Prostate gland (tissue), 2 donors: Measurements from ENCODE around the gene CDC42BPB. TPM values are rescaled to one million over a fixed set of nuclear protein-coding genes. Genes with fewer than 3 reads are reported as not detected.

Experiments
- DNase-seq: peaks from one replicate; pipeline ENCODE4 v3.0.0-alpha.2; 2019; ENCODE audit warnings: low spot score
- H3K27ac ChIP-seq, 2 donors: fragments of 200-600 bp; sonication (generic); 2 replicates each; pipeline ENCODE4 v1.5.1; 2017 to 2019
- H3K27me3 ChIP-seq: fragments of 200-600 bp; sonication (generic); replicated peaks from 2 replicates; pipeline ENCODE4 v1.5.1; 2019; ENCODE audit not compliant: insufficient read depth
- H3K36me3 ChIP-seq, 2 donors: fragments of 200-600 bp; sonication (generic); 1 replicate in 1 of 2; 2 replicates in 1 of 2; pipeline versions ENCODE4 v1.5.1 to v1.8.1; 2017 to 2019
- H3K4me1 ChIP-seq: fragments of 200-600 bp; sonication (generic); replicated peaks from 2 replicates; pipeline ENCODE4 v1.5.1; 2019
- H3K4me3 ChIP-seq, 2 donors: fragments of 200-600 bp; sonication (generic); 2 replicates each; pipeline ENCODE4 v1.5.1; 2017 to 2019
- H3K9me3 ChIP-seq: fragments of 200-600 bp; sonication (generic); 2 replicates; pipeline ENCODE4 v1.5.1; 2017
- CTCF ChIP-seq, 4 experiments: fragments of 200-600 bp in 2 of 4; fragments of 450-650 bp in 2 of 4; sonication (generic) in 2 of 4; IDR thresholded peaks; 1 replicate in 3 of 4; 2 replicates in 1 of 4; pipeline ENCODE4 v1.5.1; 2016 to 2019; ENCODE audit warnings: antibody characterized with exemption in 4 of 4, mild to moderate bottlenecking in 2 of 4, moderate library complexity in 2 of 4
- POLR2A ChIP-seq: fragments of 450-650 bp; IDR thresholded peaks from one replicate; pipeline ENCODE4 v1.6.1; 2016; ENCODE audit warnings: antibody characterized with exemption, mild to moderate bottlenecking
- POLR2AphosphoS5 ChIP-seq: sonication (generic); formaldehyde crosslinking; IDR thresholded peaks from one replicate; pipeline ENCODE4 v1.6.1; 2017; ENCODE audit warnings: antibody characterized with exemption
- WGBS: methylation state at CpG from one replicate; pipeline ENCODE4 v1.1.5; 2018; 5-methylcytosine and 5-hydroxymethylcytosine counted together
- intact Hi-C: fragments of 100-400 bp; cut with DNase I; formaldehyde crosslinking; loops from one replicate; pipeline ENCODE4 v1.14.2; 2022
- total RNA-seq, 2 donors: library from RNA; depleted of rRNA; stranded (reverse); fragments of >200 nt; gene quantifications; one replicate each; pipeline ENCODE4 v1.1.0, GENCODE V29; 2016

The CDC42BPB gene
- total RNA-seq, 2 donors from 2014 or later = 78.9 to 172 TPM

DNA sequence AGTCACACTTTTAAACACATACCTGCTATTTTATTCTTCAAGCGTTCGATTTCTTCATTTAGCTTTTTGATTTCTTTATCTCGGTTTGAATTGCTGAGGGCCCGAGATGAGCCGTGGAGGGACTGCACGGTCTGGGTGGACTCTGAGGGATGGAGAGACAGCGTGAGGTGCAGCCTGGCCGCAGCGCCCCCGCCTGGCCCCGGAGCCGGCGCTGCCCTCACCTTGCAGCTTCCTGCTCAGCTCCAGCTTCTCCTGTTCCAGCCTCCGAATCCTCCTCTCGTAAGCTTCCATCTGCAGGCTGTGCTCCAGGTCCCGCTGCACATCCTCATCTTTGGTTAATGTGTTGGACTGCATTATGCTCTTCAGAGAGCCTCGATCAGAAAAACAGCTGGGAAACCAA, 81.7 kb downstream of the CDC42BPB start:
- no peak for DNase-seq
- Histone ChIP-seq H3K36me3 (peaks cover 3 to 21% of the 10 kb centered on the region in 2 donors), H3K27me3 (no peaks in the 10 kb centered on the region), H3K4me1 (peaks cover 2% of the 10 kb centered on the region), H3K4me3 (no peak overlapping the region), H3K27ac (no peak overlapping the region), H3K9me3 (no peaks in the 10 kb centered on the region)
- intact Hi-C loops = no loop called here
- TF ChIP-seq CTCF (IDR thresholded peaks at IDR 0.05) (no peak), POLR2AphosphoS5 (no peak), POLR2A (no peak)
- WGBS = 94% methylated on average over 17 of the region's 17 CpGs

DNA sequence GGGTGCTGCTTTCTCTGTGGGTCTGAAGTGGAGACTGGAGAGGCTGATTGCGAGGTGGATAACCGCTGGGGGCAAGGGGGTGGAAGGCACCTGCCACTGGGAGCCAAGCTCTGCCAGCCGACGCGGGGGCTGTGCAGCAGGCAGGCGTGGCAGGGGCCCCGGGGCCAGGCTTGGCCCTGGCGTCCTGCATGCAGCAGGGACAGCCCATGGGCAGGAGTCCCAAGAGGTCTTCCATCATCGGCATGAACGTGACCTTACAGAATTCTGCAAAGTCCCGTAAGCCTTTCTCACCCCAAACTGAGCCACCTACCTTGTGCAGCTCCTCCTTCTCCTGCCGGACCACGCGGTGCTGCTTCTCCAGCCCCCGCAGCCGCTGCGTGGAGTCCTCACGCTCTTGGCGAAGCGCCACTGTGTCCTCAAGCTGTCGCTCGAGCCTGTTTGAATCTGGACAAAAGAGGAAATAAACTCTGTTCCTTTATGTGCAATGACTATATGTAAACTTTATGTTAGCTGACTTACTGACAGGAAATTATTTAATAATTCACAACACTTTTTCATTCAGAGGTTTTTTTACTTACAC, 83.6 kb downstream of the CDC42BPB start:
- peaks cover 6 to 29% of the 10 kb centered on the region in 2 donors for H3K36me3 ChIP-seq
- TF ChIP-seq CTCF (IDR thresholded peaks at IDR 0.05) (no peak), POLR2A (no peak), POLR2AphosphoS5 (no peak)
- H3K4me3 ChIP-seq = no peak overlapping the region
- peaks cover 2% of the 10 kb centered on the region for H3K4me1 ChIP-seq
- no peak overlapping the region for H3K27ac ChIP-seq
- WGBS = 79% methylated on average over 21 of the region's 22 CpGs
- intact Hi-C loops = no loop called here
- no peaks in the 10 kb centered on the region for H3K27me3 ChIP-seq
- H3K9me3 ChIP-seq = no peaks in the 10 kb centered on the region
- DNase-seq = no peak

DNA sequence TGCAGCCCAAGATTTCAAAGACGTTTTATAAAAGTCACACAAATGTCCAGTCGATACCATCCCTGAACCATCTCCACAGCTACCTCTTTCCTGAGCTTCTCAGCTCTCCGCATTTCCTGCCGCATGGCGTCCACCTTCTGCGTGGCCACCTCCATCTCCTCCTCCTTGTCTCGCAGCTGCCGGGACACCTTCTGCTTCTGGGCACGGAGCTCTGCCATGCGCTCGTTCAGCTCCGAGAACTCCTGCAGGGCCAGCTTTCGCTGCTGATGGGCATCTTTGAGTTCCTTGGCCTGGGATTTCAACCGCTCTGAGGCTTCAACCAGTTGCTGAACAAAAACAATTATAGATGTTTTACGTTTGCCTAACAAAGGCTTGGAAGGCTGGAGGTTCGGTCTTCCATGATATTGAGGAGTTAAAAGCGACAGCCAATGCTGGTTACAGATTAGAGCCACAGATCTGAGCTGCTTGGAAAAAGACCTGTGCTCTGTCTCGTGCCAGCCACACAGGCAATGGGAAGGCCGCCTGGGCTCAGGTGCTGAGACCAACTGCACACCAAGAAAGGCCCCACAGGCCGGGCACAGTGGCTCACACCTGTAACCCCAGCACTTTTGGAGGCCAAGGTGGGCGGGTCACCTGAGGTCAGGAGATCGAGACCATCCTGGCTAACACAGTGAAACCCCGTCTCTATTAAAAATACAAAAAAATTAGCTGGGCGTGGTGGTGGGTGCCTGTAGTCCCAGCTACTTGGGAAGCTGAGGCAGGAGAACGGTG, 85.3 kb downstream of the CDC42BPB start:
- H3K9me3 ChIP-seq = no peaks in the 10 kb centered on the region
- intact Hi-C loops = no loop called here
- no peaks in the 10 kb centered on the region for H3K4me1 ChIP-seq
- H3K27ac ChIP-seq = no peak overlapping the region
- WGBS = 94% methylated on average over 25 of the region's 25 CpGs
- no peaks in the 10 kb centered on the region for H3K27me3 ChIP-seq
- H3K4me3 ChIP-seq = no peak overlapping the region
- H3K36me3 ChIP-seq = peaks cover 9 to 41% of the 10 kb centered on the region in 2 donors
- TF ChIP-seq POLR2A = no peak
- no peak for TF ChIP-seq CTCF (IDR thresholded peaks at IDR 0.05)
- no peak for TF ChIP-seq POLR2AphosphoS5
- no peak for DNase-seq

- peaks cover 6 to 47% of the 10 kb centered on the region in 2 donors for H3K36me3 ChIP-seq
- no peaks in the 10 kb centered on the region for H3K27me3 ChIP-seq
- H3K9me3 ChIP-seq = no peaks in the 10 kb centered on the region
- H3K4me1 ChIP-seq = no peaks in the 10 kb centered on the region
- no peak for DNase-seq
- H3K4me3 ChIP-seq = no peak overlapping the region
- intact Hi-C loops = no loop called here
- TF ChIP-seq CTCF (IDR thresholded peaks at IDR 0.05) (no peak), POLR2A (no peak), POLR2AphosphoS5 (no peak)
- H3K27ac ChIP-seq = no peak overlapping the region
- 89% methylated on average over 9 of the region's 9 CpGs for WGBS
Measured at GRCh38 chr14:102971314-102971713, 86.0 kb downstream of the CDC42BPB start.

DNA sequence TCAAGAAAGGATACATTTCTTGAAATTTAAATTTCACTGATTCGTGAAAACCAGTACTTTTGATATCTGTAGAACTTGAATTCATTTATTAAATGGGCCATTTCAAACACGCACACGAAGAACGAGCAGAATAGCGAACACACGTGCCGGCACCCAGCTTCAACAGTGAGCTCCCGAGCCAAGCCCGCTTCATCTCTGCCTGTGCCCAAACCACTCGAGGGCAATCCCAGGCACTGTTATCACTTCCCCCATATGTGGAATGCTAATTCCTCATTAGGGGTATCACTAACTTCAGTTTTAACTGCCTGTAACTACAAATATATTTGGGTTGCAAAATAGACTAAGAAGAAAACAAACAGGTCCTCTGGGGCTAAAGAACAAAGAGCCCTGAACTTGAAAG, 86.9 kb downstream of the CDC42BPB start:
- DNase-seq = no peak
- 90% methylated on average over 10 of the region's 10 CpGs for WGBS
- no peak overlapping the region for H3K4me3 ChIP-seq
- H3K36me3 ChIP-seq = peaks cover 6 to 44% of the 10 kb centered on the region in 2 donors
- H3K9me3 ChIP-seq = no peaks in the 10 kb centered on the region
- no peak for TF ChIP-seq POLR2AphosphoS5
- TF ChIP-seq POLR2A = no peak
- TF ChIP-seq CTCF (IDR thresholded peaks at IDR 0.05) = no peak
- H3K27me3 ChIP-seq = no peaks in the 10 kb centered on the region
- H3K4me1 ChIP-seq = no peaks in the 10 kb centered on the region
- intact Hi-C loops = no loop called here
- H3K27ac ChIP-seq = no peak overlapping the region
